GM20000 (cell line): ENCODE measurements around the gene KPNA4.
"Not testable (repeated sequence)": the region's sequence is repeated elsewhere in the genome, so short reads cannot be mapped to it uniquely, and the experiment has no call there.

Experiments
- DNase-seq: peaks from one replicate; pipeline ENCODE4 v3.0.0; 2012; ENCODE audit warnings: low spot score
- TF ChIP-seq, protein P1 (sequence below): IDR thresholded peaks from 2 replicates; pipeline ENCODE4 v1.5.1; 2012; ENCODE audit warnings: mild to moderate bottlenecking, control low read depth; ENCODE audit errors: extremely low read depth, missing control alignments

The KPNA4 gene

DNA sequence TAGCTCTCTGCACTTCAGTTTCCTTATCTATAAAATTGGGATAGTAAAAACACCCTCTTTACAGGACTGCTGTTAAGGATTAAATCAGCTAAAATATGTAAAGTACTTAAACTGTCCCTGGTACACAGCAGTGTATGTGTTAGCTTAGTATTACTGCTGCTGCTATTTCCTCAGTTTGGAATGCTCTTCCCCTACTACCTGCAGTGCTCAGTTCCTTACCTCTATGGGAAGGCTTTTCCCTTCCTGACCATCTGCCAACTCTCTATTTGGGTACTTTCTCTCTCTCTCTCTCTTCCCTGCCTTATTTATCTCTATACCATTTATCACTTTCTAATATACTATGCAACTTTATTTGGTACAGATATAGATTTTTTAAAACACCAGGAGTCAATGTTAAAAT, 26.5 kb downstream of the KPNA4 start:
- DNase-seq, result no peak
- TF ChIP-seq, protein P1, sequence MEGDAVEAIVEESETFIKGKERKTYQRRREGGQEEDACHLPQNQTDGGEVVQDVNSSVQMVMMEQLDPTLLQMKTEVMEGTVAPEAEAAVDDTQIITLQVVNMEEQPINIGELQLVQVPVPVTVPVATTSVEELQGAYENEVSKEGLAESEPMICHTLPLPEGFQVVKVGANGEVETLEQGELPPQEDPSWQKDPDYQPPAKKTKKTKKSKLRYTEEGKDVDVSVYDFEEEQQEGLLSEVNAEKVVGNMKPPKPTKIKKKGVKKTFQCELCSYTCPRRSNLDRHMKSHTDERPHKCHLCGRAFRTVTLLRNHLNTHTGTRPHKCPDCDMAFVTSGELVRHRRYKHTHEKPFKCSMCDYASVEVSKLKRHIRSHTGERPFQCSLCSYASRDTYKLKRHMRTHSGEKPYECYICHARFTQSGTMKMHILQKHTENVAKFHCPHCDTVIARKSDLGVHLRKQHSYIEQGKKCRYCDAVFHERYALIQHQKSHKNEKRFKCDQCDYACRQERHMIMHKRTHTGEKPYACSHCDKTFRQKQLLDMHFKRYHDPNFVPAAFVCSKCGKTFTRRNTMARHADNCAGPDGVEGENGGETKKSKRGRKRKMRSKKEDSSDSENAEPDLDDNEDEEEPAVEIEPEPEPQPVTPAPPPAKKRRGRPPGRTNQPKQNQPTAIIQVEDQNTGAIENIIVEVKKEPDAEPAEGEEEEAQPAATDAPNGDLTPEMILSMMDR, result no peak

DNA sequence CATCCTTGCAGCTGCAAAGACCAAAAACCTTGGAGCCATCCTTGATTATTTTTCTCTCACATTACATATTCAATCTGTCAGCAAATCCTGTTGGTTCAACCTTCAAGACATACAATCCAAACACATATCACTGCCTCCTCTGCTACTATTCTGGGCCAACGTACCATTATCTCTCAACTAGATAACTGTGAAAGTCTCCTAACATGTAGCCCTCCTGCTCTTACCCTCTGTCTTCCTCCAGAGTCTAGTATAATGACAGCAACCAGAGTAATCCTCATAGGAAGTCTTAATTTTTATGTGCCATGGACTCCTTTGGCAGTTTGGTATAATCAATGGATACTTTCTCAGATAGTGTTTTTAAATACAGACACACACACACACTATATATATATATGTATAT, 27.6 kb downstream of the KPNA4 start:
- TF ChIP-seq, protein P1, result no peak
- no peak for DNase-seq

DNA sequence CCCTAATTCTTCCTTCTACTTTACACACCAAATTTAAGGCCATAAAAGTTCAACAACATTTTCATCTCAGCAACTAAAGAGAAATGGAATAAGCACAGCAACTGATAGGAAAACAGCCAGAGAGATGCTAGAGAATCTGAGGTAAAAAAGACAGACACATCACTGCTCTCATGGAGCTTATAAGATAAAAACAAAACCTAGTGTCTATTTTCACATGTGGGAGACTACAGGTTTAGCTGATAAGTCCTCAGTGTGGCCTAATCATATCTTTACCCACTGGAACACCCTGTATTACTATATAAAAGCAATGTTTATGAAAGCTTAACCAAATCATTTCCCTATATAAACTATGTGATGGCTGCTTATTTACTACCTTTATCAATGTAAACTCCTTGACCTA, 33.0 kb downstream of the KPNA4 start:
- TF ChIP-seq, protein P1, result no peak
- no peak for DNase-seq

DNA sequence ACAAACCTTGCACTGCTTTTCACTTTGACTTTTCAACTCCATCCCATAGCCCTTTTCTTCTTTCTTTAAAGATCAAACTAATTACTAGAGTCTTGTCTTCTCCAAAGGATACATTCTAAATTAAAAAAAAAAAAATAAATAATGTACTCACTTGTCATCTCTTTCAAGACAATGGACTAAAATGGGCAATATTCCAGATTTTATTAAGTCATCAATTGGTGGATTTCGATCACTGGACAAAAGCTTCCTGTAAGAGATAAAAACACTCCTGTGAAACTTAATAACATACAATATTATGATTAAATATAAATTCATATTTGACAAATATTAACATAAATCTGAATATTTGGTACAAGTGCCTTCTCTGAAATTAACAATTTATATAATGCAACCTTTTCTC, 34.1 kb downstream of the KPNA4 start:
- TF ChIP-seq, protein P1, result no peak
- DNase-seq, result no peak

DNA sequence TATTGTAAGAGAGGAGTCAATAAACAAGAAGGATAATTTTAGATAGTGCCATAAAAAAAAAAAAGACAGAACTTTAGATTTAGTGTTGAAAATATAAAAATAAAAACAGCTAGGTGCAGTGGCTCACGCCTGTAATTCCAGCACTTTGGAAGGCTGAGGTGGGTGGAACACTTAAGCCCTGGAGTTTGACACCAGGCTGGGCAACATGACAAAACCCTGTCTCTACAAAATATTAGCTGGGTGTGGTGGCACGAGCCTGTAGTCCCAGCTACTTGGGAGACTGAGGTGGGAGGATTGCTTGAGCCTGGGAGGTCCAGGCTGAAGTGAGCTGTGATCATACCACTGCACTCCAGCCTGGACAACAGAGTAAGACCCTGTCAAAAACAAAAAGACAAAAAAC, 49.0 kb downstream of the KPNA4 start:
- not testable (repeated sequence) for DNase-seq

DNA sequence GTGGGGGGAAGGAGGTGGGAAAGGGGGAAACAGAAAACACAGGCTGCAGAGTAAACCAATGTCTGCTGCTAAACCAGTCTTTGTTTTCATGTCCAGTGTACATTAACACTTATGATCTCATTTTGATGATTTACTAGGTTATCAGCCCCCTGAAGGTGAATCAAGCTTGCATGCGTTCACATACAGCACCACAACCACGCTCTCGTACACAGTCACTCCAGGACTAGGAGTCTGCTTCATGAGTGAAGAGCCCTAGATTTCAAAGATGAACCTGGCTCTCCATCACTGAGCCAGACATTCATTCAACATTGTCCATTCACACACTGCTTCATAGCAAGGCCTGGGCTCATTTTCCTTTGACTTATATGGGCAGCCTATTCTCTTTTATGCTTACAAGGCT, 64.0 kb downstream of the KPNA4 start:
- TF ChIP-seq, protein P1, result no peak
- DNase-seq, result no peak

DNA sequence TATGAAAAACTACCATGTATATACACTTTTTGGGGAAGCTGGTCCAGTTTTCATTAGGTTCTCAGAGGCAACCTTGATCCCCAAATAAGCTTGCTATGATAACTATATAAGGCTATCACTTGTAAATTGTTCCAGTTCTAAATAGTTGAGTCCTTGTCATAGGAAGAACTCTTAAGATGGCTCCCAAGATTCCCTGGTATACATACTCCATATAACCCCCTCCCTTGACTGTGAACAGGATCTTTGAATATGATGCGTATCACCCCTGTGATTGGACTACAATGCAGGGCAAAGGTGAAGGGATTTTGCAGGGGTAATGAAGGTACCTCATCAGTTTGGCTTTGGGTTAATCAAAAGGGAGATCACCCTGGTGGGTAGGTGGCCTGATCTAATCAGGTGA, 67.2 kb downstream of the KPNA4 start:
- TF ChIP-seq, protein P1, result no peak
- DNase-seq, result no peak

DNA sequence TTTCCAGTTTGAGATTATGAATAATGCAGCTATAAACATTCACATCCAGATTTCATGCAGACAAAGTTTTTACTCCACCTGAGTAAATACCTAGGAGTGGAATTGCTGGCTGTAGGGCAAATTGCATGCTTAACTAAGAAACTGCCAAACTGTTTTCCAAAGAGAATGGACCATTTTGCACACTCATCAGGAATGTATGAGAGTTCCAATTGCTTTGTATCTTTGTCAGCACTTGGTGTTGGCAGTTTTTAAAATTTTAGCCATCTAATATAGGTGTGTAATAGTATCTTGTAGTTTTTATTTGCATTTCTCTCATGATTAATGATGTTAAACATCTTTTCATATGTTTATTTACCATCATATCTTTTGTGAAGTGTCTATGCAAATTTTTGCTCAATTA, 75.2 kb downstream of the KPNA4 start:
- TF ChIP-seq, protein P1, result no peak
- DNase-seq, result no peak
